CD4-positive, alpha-beta T cell treated with Interleukin-17A for 1 hour (primary cell): ENCODE measurements around the gene AZIN2.

ENCODE experiments used
- DNase-seq: peaks from one replicate; pipeline ENCODE4 v3.0.0-alpha.2; 2020

Gene AZIN2

GRCh38 chr1:33157131-33157530, 76.2 kb downstream of the AZIN2 start:
- no peak for DNase-seq

- no peak for DNase-seq
Observed at GRCh38 chr1:33158366-33158765, 77.4 kb downstream of the AZIN2 start.

- DNase-seq = no peak
Observed at GRCh38 chr1:33159577-33159976, 78.6 kb downstream of the AZIN2 start.

- DNase-seq = no peak
Observed at GRCh38 chr1:33161061-33161681, 80.2 kb downstream of the AZIN2 start.

- no peak for DNase-seq
Observed at GRCh38 chr1:33162141-33162540, 81.2 kb downstream of the AZIN2 start.

GRCh38 chr1:33163621-33164519, 82.9 kb downstream of the AZIN2 start:
- DNase-seq = no peak

GRCh38 chr1:33165209-33165608, 84.3 kb downstream of the AZIN2 start:
- no peak for DNase-seq

GRCh38 chr1:33165809-33166208, 84.9 kb downstream of the AZIN2 start:
- no peak for DNase-seq

- DNase-seq = no peak
Observed at GRCh38 chr1:33167650-33168447, 86.9 kb downstream of the AZIN2 start.

- no peak for DNase-seq
Observed at GRCh38 chr1:33168556-33169289, 87.8 kb downstream of the AZIN2 start.

- DNase-seq = no peak
Observed at GRCh38 chr1:33169290-33170055, 88.5 kb downstream of the AZIN2 start.
